ENCODE data around the gene ASF1A.

Gene ASF1A

DNA sequence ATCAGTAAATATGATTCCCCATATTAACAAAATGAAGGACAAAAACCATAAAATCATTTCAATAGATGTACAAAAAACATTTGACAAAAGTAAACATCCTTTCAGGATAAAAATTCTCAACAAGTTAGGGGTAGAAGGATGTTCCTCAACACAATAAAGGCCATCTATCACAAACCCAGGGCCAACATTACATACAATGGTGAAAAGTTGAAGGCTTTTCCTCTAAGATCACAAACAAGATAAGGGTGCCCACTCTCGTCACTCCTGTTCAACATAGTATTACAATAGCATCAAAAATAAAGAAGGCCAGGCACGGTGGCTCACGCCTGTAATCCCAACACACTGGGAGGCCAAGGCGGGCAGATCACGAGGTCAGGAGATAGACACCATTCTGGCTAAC is 22.6 kb upstream of the ASF1A start:
- no peak overlapping the region for H3K4me3 ChIP-seq (ENCODE audit: low read length)
- DNase-seq (ENCODE audit: low read depth): no peak
- TF ChIP-seq, protein P1, sequence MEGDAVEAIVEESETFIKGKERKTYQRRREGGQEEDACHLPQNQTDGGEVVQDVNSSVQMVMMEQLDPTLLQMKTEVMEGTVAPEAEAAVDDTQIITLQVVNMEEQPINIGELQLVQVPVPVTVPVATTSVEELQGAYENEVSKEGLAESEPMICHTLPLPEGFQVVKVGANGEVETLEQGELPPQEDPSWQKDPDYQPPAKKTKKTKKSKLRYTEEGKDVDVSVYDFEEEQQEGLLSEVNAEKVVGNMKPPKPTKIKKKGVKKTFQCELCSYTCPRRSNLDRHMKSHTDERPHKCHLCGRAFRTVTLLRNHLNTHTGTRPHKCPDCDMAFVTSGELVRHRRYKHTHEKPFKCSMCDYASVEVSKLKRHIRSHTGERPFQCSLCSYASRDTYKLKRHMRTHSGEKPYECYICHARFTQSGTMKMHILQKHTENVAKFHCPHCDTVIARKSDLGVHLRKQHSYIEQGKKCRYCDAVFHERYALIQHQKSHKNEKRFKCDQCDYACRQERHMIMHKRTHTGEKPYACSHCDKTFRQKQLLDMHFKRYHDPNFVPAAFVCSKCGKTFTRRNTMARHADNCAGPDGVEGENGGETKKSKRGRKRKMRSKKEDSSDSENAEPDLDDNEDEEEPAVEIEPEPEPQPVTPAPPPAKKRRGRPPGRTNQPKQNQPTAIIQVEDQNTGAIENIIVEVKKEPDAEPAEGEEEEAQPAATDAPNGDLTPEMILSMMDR (conservative IDR thresholded peaks at IDR 0.05; ENCODE audit: low read length): no peak

DNA sequence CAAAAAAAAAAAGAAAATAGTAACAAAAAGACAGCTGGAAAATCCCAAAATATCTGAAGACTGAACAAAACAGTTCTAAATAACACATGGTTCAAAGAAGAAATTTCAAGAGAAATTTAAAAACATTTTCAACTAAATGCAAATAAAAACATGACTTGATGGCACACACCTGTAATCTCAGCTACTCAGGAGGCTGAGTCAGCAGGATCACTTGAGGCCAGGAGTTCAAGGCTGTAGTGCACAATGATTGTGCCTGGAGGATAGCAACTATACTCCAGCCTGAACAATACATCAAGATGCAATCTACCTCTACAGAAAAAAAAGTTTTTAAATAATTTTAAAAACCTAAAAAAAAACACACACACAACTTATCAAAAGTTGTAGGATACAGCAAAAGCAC is 21.6 kb upstream of the ASF1A start:
- TF ChIP-seq, protein P1 (conservative IDR thresholded peaks at IDR 0.05; ENCODE audit: low read length): no peak
- no peak overlapping the region for H3K4me3 ChIP-seq (ENCODE audit: low read length)
- DNase-seq (ENCODE audit: low read depth): no peak

DNA sequence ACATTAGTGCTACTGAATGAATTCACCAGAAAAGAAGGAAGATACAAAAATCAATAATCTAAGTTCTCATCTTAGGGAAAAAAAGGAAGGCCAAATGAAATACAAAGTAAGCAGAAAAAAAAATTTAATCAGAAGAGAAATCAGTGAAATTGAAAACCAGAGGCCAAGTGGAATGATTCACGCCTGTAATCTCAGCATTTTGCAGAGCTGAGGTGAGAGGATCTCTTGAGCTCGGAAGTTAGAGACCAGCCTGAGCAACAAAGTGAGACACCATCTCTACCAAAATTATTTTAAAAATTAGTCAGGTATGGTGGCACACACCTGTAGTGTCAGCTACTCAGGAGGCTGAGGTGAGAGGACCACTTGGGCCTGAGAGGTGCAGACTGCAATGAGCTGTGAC is 21.2 kb upstream of the ASF1A start:
- H3K4me3 ChIP-seq (ENCODE audit: low read length): no peak overlapping the region
- TF ChIP-seq, protein P1 (conservative IDR thresholded peaks at IDR 0.05; ENCODE audit: low read length): no peak
- no peak for DNase-seq (ENCODE audit: low read depth)

DNA sequence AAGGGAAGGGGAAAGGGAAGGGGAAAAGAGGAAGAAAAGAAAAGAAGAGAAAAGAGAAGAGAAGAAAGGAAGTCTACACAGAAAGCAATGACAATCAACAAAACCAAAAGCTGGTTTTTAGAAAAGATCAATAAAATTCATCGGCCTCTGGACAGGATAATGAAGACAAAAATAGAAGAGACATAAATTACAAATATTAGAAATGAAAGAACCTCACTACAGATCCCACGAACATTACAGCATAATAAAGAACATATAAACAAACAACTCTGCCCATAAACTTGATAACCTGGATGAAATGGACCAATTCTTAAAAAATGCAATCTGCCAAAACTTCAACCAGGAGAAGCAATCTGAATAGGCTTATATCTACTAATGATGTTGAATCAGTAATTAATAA is 20.7 kb upstream of the ASF1A start:
- TF ChIP-seq, protein P1 (conservative IDR thresholded peaks at IDR 0.05; ENCODE audit: low read length): no peak
- no peak overlapping the region for H3K4me3 ChIP-seq (ENCODE audit: low read length)
- DNase-seq (ENCODE audit: low read depth): no peak

DNA sequence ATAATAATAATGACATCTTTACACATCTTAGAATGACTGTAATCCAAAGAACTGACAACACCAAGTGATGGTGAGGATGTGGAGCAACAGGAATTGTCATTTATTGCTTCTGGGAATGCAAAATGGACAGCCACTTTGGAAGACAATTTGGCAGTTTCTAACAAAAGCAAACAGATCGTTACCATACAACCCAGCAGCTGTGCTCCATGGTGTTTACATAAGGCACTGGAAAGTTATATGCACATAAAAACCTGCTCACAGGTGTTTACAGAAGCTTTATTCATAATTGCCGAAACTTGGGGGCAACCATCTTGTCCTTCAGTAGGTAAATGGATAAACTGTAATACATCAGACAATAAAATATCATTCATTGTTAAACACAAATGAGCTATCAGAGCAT is 18.3 kb upstream of the ASF1A start:
- TF ChIP-seq, protein P1 (conservative IDR thresholded peaks at IDR 0.05; ENCODE audit: low read length): no peak
- H3K4me3 ChIP-seq (ENCODE audit: low read length): no peak overlapping the region
- no peak for DNase-seq (ENCODE audit: low read depth)

DNA sequence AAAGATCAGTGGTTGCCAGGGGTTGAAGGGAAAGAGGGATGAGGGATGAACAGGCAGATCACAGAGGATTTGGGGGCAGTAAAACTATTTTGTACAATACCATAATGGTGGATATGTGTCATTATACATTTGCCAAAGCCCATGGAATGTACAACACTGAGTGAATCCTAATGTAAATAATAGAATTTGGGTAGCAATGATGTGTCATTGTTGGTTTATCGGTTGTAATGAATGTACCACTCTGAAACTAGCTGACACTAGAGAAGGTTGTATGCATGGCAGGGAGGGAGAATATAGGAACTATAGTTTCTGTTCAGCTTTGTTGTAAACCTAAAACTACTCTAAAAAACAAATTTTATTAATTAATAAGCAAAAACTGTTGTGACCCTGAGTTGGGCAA is 17.8 kb upstream of the ASF1A start:
- TF ChIP-seq, protein P1 (conservative IDR thresholded peaks at IDR 0.05; ENCODE audit: low read length): no peak
- DNase-seq (ENCODE audit: low read depth): no peak
- no peak overlapping the region for H3K4me3 ChIP-seq (ENCODE audit: low read length)

DNA sequence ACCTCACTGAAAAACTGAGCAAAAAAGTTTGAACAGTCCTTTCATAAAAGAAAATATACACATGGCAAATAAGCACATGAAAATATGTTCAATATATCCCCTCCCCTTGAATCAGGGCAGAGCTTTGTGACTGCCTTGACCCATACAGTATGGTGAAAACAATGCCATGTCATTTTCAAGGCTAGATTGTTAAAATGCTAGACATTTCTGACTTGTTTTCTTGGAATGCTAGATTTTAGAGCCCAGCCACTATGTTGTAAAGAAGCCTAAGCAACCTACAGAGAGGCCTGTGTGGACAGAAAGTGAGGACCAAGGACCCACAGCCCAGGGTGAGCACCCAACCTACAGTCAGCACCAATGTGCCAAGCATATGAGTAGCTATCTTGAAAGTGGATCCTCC is 17.1 kb upstream of the ASF1A start:
- DNase-seq (ENCODE audit: low read depth): peak; percentile 56
- TF ChIP-seq, protein P1 (conservative IDR thresholded peaks at IDR 0.05; ENCODE audit: low read length): no peak
- no peak overlapping the region for H3K4me3 ChIP-seq (ENCODE audit: low read length)
